Ovary (tissue), 3 donors: ENCODE results near the gene CTU1.

ENCODE experiments used
- EP300 ChIP-seq: sonication (generic); formaldehyde crosslinking; IDR thresholded peaks from one replicate; pipeline ENCODE4 v1.6.1; 2017; ENCODE audit warnings: antibody characterized with exemption
- POLR2A ChIP-seq: fragments of 450-650 bp; IDR thresholded peaks from one replicate; pipeline ENCODE4 v1.6.1; 2017; ENCODE audit warnings: antibody characterized with exemption, mild to moderate bottlenecking, moderate library complexity
- TF ChIP-seq, protein P1 (sequence below), 3 donors: fragments of 450-650 bp in 2 of 3; fragments of 200-600 bp in 1 of 3; IDR thresholded peaks; one replicate each; pipeline versions ENCODE4 v1.5.1 to v1.8.0; 2016 to 2022; ENCODE audit warnings: antibody characterized with exemption in 3 of 3, mild to moderate bottlenecking in 1 of 3
- donor health status: DM: no; HTN: no; CAD: no.

GRCh38 chr19:51055866-51056265, 52.3 kb downstream of the CTU1 start:
- TF ChIP-seq POLR2A (no peak), EP300 (no peak)
- TF ChIP-seq, protein P1, sequence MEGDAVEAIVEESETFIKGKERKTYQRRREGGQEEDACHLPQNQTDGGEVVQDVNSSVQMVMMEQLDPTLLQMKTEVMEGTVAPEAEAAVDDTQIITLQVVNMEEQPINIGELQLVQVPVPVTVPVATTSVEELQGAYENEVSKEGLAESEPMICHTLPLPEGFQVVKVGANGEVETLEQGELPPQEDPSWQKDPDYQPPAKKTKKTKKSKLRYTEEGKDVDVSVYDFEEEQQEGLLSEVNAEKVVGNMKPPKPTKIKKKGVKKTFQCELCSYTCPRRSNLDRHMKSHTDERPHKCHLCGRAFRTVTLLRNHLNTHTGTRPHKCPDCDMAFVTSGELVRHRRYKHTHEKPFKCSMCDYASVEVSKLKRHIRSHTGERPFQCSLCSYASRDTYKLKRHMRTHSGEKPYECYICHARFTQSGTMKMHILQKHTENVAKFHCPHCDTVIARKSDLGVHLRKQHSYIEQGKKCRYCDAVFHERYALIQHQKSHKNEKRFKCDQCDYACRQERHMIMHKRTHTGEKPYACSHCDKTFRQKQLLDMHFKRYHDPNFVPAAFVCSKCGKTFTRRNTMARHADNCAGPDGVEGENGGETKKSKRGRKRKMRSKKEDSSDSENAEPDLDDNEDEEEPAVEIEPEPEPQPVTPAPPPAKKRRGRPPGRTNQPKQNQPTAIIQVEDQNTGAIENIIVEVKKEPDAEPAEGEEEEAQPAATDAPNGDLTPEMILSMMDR (IDR thresholded peaks at IDR 0.05), result no peak
